NOMO-1 treated with dmso at 0.1 percent for 144 hours (cell line): ENCODE data around the gene CKAP5.
A peak's percentile ranks its signal among the peaks of the same experiment; 100 is the strongest.

Experiments
- DNase-seq: peaks from one replicate; lab custom pipeline; 2025; ENCODE audit not compliant: unreplicated experiment; lab: John Stamatoyannopoulos, UW

CKAP5 gene

DNA sequence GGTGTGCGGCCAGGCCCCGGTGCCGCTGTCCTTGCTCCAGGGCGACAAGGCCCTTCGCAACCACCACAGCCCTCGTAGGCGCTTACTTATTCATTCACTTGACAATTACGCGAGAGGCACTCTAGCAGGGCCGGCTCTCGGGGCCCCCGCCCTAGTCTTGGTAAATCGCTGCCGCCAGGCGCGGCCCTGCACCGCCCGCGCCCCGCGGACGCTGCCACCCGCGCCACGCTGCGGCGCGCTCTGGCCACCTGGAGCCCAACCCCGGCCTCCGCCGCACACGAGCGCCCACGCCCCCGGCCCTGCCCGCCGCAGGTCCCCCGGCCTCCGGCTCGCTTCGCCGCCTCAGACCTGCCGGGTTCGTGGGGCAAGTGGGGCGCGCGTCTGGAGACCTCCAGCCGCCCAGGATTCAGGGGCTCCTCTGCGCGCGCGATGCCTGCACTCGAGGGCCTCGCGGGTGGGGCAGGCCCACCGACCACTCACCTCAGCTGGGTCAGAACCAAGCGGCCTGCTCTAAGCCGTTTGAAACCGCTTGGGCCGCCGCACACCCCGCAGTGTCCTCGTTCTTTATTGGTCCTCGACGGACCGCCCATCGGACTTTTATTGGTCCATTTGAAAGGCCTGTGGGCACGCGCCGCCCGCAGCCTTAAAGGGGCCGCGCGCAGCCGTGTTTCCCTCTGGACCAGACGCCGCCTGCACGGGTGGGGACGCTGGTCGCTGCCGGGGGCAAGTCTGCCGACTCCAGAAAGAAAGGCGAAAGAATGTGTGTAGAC lies at the start of gene CKAP5:
Gene CKAP5 (minus strand): TSS at position 541 of the 770 bp plus-strand sequence. CDS start 25,049 bp downstream, outside the sequence.
- peak; percentile 75 for DNase-seq

GRCh38 chr11:46895821-46896220 lies 49.7 kb upstream of the CKAP5 start:
- no peak for DNase-seq

DNA sequence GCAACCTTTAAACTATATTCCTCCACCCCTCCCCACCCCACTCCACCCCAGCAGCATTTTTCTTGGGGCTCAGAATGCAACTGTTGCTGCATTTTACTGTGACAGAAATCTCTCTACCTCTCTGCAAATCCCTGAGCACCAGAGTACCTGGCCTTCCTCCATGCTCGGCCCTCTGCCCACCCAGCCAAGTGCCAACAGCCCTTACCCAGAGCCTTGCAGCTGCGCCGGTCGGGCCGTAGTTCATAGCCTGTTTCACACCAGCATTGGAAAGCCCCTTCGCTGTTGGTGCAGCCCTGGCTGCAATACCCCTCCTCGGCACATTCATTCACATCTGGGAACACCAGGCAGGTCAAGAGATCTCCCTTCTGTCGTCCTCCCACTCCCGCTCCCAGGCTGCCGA lies 48.9 kb upstream of the CKAP5 start:
- no peak for DNase-seq

GRCh38 chr11:46894506-46894905 lies 48.4 kb upstream of the CKAP5 start:
- DNase-seq = no peak

- no peak for DNase-seq
Measured at GRCh38 chr11:46892838-46893237, 46.8 kb upstream of the CKAP5 start.

DNA sequence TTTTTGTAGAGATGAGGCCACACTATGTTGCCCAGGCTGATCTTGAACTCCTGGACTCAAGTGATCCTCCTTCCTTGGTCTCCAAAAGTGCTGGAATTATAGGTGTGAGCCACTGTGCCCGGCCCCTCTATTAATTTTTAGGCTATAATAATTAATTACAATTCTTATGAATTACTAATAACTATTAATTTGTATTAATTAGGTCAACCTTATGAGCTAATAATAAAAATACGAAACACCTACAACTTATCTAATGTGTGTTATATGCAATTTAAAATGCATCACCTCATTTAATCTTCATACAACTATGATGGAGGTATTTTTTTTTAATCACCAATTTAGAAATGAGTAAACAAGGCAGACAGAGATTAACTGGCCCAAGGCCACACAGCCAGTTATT lies 46.0 kb upstream of the CKAP5 start:
- no peak for DNase-seq

DNA sequence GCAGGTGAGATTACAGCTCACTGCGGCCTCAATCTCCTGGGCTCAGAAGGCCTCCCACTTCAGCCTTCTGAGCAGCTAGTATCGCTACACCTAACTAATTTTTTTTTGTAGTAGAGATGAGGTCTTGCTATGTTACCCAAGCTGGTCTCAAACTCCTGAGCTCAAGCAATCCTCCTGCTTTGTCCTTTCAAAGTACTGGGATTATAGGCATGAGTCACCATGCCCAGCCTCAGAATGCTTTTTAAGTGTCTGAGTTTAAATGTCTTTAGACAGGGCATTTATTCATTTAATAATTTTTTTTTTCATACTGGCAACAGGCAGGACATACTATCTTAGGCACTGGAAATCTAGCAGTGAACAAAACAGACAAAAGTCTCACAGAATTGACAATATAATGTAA lies 44.6 kb upstream of the CKAP5 start:
- no peak for DNase-seq

- DNase-seq = peak; percentile 40
Measured at GRCh38 chr11:46889689-46890475, 43.8 kb upstream of the CKAP5 start.

GRCh38 chr11:46889251-46889650 lies 43.2 kb upstream of the CKAP5 start:
- no peak for DNase-seq

GRCh38 chr11:46888636-46889035 lies 42.6 kb upstream of the CKAP5 start:
- no peak for DNase-seq

- DNase-seq = no peak
Measured at GRCh38 chr11:46886211-46886610, 40.1 kb upstream of the CKAP5 start.

- no peak for DNase-seq
Measured at GRCh38 chr11:46879056-46879585, 33.0 kb upstream of the CKAP5 start.

- DNase-seq = no peak
Measured at GRCh38 chr11:46877580-46877979, 31.5 kb upstream of the CKAP5 start.

DNA sequence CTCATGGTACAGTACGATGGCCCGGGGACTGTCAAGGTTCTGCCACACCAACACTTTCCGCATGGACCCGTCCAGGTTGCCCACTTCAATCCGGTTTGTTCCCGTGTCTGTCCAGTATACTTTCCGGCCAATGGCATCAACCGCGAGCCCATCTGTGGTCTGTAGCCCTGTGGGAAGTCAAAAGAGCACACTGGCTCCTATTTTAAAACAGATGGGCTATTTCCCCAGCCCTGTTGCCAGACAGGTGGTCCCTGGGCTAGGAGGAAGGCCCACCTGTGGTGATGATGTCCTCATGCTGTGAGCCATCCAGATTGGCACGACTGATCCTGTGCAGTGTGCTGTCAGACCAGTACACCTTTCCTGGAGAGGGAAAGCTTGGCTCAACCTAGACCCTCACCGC lies 30.4 kb upstream of the CKAP5 start:
- no peak for DNase-seq

- DNase-seq = no peak
Measured at GRCh38 chr11:46874586-46874985, 28.5 kb upstream of the CKAP5 start.

- no peak for DNase-seq
Measured at GRCh38 chr11:46868912-46869311, 22.8 kb upstream of the CKAP5 start.

GRCh38 chr11:46865340-46865739 lies 19.3 kb upstream of the CKAP5 start:
- no peak for DNase-seq

DNA sequence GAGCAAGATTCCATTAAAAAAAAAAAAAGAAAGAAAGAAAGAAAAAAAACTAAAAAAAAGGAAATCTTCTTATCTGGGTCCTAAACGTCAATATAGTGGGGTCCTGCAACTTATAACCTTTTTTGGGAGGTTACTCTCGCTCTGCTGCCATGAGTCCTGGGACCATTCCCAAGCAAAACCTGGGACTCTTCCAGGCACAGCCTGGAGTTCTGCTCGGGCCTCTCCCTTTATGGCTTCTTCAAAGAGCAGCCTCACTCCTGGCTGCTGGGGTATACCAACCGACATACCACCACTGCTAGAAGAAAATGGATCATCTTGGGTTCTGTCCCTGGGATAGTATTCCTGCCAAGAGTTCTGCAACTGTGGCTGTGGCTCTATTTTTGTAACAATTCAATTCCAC lies 14.1 kb upstream of the CKAP5 start:
- no peak for DNase-seq

- peak; percentile 20 for DNase-seq
Measured at GRCh38 chr11:46858920-46859546, 13.0 kb upstream of the CKAP5 start.

DNA sequence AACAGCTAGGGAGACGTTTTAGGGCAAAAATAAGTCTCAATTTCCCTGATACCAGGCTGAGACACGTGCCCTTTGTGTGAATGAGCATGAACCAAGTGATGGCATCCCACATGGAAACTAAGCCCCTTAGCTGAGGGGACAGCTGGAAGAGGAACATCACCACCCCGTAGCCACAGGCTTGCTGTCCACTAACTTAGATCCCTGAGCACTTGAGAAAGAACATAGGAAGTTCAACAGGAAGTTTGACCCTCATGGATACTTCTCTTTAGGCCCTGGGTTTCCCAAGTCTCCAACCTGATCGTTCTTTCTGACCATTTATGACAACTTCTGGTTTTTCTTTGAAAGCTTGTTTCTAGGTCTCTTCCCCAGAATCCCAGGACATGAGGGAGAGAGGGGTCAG lies 11.6 kb upstream of the CKAP5 start:
- no peak for DNase-seq

- DNase-seq = peak; percentile 17
Measured at GRCh38 chr11:46856605-46857343, 10.7 kb upstream of the CKAP5 start.
